ENCODE results near the gene ERH. TPM values are rescaled to one million over a fixed set of nuclear protein-coding genes. Genes with fewer than 3 reads are reported as not detected.
"Not testable (repeated sequence)": the region's sequence is repeated elsewhere in the genome, so short reads cannot be mapped to it uniquely, and the experiment has no call there.

The ERH gene
- total RNA-seq (100 to 1,000 TPM; 102 to 118 TPM), total RNA-seq (31.3 to 70.7 reads per million in 2 donors)

DNA sequence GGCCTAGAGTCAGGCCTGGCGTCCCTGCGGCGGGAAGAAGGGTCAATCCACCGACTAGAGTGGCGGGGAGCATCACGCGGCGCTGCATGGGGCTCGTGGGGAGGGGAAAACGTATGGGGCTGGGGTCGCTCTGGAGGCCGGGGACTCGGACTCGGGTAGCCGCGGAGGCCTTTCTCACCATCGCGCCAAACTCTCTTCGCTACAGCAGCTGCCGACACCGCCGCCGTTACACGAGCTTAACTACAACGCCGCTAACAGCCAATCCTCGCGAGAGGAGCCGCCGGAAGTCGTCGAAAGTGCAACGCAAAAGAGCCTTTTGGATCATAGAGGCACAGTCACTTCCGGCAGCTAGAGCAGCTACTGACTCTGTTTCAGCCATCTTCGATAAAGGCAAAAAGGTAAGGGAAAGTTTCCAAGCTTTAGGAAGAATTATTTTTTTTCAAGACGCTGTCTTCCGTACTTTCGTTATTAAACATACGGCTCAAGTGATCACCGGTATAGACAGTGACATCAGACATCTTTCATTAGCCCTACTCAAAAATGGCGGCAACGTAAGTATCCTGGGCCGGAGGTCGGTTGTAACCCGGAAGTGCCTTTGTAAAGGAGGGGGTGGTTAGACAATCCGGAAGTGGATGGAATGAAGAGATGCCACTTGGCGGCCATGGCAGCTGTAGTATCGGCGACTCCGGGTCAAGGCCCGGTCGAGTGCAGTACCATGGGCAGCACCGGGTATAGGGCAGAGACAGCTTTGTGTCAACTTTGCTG lies at the start of gene ERH, which contains the start of gene SLC39A9:
Gene ERH (minus strand): TSS at position 247 of the 765 bp plus-strand sequence. CDS start 66 bp downstream, at position 181.
Gene SLC39A9 (plus strand): TSS at position 640 of the 765 bp plus-strand sequence. CDS start 678 bp downstream, outside the sequence.
- H3K4me3 Mint-ChIP-seq, result peak within 1 kb of the TSS; percentile 92
- H3K4me1 Mint-ChIP-seq, result peaks cover 39% of the 10 kb centered on the region
- DNase-seq, result peak; percentile 84 to 88 (median 87)
- peak; percentile 86 for ATAC-seq
- H3K27me3 Mint-ChIP-seq, result no peaks in the 10 kb centered on the region
- H3K27ac Mint-ChIP-seq, result peak within 1 kb of the TSS; percentile 99
- no peaks in the 10 kb centered on the region for H3K9me3 ChIP-seq (ENCODE audit: control insufficient read depth, low read length, poor library complexity, severe bottlenecking)
- H3K36me3 Mint-ChIP-seq (ENCODE audit: low read depth), result peaks cover 2% of the 10 kb centered on the region

DNA sequence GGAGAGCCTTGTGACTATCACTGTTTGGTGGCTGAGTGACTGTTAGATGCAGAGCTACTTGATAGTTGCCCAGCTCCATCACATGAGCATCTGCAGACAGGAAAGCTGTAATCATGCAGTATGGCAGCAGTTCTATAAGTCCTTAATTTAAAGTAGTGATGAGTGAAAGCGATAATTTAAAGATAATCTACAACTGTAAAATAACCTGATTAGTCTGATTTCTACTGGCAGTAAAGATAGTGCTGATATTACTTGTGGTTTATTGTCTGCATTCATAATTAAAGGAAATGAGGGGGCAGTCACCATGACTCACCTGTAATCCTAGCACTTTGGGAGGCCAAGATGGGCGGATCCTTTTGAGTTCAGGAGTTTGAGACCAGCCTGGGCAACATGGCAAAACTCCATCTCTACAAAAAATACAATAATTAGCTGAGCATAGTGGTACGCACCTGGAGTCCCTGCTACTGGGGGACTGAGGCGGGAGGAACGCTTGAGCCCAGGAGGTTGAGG lies 45.3 kb upstream of the ERH start:
- ATAC-seq, result no peak
- no peak for DNase-seq
- Mint-ChIP-seq H3K27ac (no peak overlapping the region), H3K4me3 (no peak overlapping the region), H3K27me3 (no peaks in the 10 kb centered on the region), H3K36me3 (ENCODE audit: low read depth) (peaks cover 6% of the 10 kb centered on the region), H3K4me1 (peaks cover 4% of the 10 kb centered on the region)
- no peaks in the 10 kb centered on the region for H3K9me3 ChIP-seq (ENCODE audit: control insufficient read depth, low read length, poor library complexity, severe bottlenecking)

DNA sequence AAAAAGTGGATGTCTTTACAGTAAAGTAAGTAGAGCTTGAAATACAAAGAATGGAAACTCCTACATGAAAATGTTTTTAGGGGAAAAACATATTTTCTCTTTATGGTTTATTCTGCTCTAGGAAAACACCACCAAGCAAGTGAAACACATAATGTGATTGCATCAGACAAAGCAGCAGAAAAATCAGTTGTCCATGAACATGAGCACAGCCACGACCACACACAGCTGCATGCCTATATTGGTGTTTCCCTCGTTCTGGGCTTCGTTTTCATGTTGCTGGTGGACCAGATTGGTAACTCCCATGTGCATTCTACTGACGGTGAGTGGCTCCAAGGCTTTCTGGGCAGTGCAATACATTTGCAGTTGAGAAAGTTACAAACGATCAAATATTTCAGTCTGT lies 43.8 kb upstream of the ERH start:
- no peak for ATAC-seq
- Mint-ChIP-seq H3K27me3 (no peaks in the 10 kb centered on the region), H3K27ac (peak overlapping the region; percentile 19), H3K36me3 (ENCODE audit: low read depth) (peaks cover 8% of the 10 kb centered on the region), H3K4me1 (peaks cover 2% of the 10 kb centered on the region), H3K4me3 (no peak overlapping the region)
- no peaks in the 10 kb centered on the region for H3K9me3 ChIP-seq (ENCODE audit: control insufficient read depth, low read length, poor library complexity, severe bottlenecking)
- no peak for DNase-seq

DNA sequence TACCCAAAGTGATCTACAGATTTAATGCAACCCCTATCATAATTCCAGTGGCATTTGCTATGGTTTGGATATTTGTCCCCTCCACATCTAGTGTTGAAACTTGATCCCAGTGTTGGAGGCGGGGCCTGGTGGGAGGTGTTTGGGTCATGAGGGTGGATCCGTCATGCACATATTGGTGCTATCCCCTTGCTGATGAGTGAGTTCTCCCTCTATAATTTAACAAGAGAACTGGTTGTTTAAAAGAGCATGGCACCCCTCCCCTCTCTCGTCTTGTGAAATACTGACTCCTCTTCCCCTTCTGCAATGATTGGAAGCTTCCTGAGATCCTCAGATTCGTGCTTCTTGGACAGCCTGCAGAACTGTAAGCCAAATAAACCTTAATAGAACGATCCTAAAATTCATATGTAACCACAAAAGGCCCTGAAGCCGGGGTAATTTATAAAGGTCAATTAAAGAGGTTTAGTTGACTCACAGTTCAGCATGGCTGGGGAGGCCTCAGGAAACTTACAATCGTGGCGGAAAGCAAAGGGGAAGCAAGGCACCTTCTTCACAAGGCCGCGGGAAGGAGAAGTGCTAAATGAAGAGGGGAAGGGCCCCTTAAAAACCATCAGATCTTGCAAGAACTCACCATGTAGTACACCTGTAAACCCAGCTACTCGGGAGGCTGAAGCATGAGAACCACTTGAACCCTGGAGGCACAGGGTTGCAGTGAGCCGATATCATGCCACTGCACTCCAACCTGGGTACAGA lies 41.6 kb upstream of the ERH start:
- Mint-ChIP-seq H3K4me1 (peaks cover 7% of the 10 kb centered on the region), H3K36me3 (ENCODE audit: low read depth) (peaks cover 2% of the 10 kb centered on the region), H3K27ac (no peak overlapping the region), H3K27me3 (no peaks in the 10 kb centered on the region), H3K4me3 (no peak overlapping the region)
- DNase-seq (no peak), ATAC-seq (no peak)
- no peaks in the 10 kb centered on the region for H3K9me3 ChIP-seq (ENCODE audit: control insufficient read depth, low read length, poor library complexity, severe bottlenecking)

DNA sequence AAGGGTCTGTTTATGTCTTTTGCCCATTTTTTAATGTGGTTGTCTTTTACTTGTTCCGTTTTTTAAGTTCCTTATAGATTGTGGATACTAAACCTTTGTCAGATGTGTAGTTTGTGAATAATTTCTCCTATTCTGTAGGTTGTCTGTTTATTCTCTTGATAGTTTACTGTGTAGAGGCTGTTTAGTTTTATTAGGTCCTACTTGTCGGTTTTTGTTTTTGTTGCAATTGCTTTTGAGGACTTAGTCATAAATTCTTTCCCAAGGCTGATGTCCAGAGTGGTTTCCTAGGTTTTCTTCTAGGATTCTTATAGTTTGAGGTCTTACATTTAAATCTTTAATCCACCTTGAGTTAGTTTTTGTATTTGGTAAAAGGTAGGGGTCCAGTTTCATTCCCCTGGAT lies 34.3 kb upstream of the ERH start:
- Mint-ChIP-seq H3K4me1 (peaks cover 18% of the 10 kb centered on the region), H3K27me3 (no peaks in the 10 kb centered on the region), H3K36me3 (ENCODE audit: low read depth) (peaks cover 9% of the 10 kb centered on the region)

DNA sequence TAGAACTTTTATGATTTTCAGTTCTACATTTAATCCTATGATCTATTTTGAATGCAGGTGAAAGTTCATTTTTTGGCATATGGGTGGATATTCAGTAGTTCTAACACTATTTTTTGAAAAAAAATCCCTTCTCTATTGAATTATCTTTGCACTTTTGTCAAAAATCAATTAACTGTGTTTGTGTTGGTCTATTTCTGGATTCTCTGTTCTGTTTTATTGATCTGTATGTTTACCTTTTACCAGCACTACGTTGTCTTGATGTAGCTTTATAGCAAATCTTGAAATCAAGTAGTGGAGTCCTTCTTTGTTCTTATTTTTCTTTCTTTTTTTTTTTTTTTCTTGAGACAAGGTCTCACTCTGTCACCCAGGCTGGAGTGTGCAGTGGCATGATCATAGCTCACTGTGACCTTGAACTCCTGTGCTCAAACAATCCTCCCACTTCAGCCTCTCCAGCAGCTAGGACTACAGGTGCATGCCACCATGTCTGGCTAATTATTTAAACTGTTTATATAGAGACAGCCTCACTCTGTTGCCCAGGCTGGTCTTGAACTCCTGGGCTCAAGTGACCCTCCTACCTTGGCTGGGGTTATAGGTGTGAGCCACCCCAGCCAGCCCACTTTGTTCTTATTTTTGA lies 32.3 kb upstream of the ERH start:
- no peaks in the 10 kb centered on the region for H3K9me3 ChIP-seq (ENCODE audit: control insufficient read depth, low read length, poor library complexity, severe bottlenecking)
- DNase-seq (no peak), ATAC-seq (no peak)
- Mint-ChIP-seq H3K27ac (peak overlapping the region; percentile 82), H3K36me3 (ENCODE audit: low read depth) (peaks cover 10% of the 10 kb centered on the region), H3K27me3 (no peaks in the 10 kb centered on the region), H3K4me1 (peaks cover 16% of the 10 kb centered on the region), H3K4me3 (no peak overlapping the region)

More for the DNA sequence above, 34.3 kb upstream of the ERH start:
- H3K9me3 ChIP-seq (ENCODE audit: control insufficient read depth, low read length, poor library complexity, severe bottlenecking), result no peaks in the 10 kb centered on the region
- no peak for DNase-seq
- no peak for ATAC-seq
- Mint-ChIP-seq H3K4me3 (no peak overlapping the region), H3K27ac (no peak overlapping the region)

DNA sequence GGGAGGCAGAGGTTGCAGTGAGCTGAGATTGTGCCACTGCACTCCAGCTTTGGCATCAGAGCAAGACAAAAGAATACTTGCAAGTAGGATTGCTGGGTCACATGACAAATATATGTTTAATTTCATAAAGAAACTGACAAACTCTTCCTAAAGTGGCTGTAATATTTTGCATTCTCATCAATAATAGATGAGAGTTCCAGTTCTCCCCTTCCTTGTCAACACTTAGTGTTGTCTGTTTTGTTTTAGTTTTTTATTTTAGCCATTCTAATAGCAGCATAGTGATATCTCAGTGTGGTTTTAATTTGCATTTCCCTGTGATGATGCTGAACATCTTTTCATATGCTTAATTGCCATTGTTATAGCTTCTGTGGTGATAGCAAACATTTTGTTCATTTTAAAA lies 31.5 kb upstream of the ERH start:
- DNase-seq (no peak), ATAC-seq (no peak)
- no peaks in the 10 kb centered on the region for H3K9me3 ChIP-seq (ENCODE audit: control insufficient read depth, low read length, poor library complexity, severe bottlenecking)
- Mint-ChIP-seq H3K4me3 (no peak overlapping the region), H3K4me1 (peaks cover 13% of the 10 kb centered on the region), H3K27me3 (no peaks in the 10 kb centered on the region), H3K36me3 (ENCODE audit: low read depth) (peaks cover 12% of the 10 kb centered on the region), H3K27ac (no peak overlapping the region)

DNA sequence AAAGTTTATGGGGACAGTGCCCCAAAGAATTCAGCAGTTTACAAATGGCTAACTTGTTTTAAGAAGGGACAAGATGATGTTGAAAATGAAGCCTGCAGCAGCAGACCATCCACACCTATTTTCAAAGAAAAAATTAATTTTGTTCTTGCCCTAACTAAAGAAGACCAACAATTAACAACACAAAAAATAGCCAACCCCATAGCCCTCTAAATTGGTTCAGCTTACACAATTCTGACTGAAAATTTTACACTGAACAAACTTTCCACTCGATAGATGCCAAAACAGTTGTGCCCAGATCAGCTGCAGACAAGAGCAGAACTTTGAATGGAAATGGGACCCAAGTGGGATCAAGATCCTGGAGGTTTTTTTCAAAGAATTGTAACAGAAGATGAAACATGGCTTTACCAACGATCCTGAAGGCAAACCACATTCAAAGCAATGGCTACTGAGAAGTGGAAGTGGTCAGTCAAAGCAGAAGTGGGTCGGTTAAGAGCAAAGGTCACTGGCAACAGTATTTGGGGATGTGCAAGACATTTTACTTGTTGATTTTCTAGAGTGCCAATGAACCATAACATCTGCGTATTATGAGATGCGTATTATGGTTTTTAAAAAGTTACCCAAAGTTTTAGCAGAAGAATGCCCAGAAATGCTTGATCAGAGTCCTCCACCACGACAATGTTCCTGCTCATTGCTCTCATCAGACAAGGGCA lies 30.3 kb upstream of the ERH start:
- DNase-seq, result no peak
- Mint-ChIP-seq H3K36me3 (ENCODE audit: low read depth) (peaks cover 12% of the 10 kb centered on the region), H3K27ac (no peak overlapping the region), H3K27me3 (no peaks in the 10 kb centered on the region), H3K4me3 (no peak overlapping the region), H3K4me1 (peaks cover 13% of the 10 kb centered on the region)
- ATAC-seq, result no peak
- no peaks in the 10 kb centered on the region for H3K9me3 ChIP-seq (ENCODE audit: control insufficient read depth, low read length, poor library complexity, severe bottlenecking)

DNA sequence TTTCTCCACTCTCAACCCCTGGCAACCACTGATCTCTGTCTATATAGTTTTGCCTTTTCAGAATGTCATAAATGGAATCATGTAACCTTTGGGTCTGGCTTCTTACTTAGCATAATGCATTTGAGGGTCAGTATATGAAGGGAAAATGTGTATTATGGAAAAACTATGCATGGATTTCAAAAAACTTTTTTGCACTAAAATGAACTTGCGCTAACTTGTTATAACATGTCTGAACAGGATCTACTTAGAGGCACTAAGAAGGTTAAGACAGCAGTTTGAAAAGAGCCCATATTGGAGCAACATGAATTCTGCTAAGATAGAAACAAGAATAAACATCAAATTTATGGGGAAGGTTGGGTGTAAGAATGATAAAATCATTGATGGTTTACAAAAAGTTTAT lies 29.5 kb upstream of the ERH start:
- H3K27ac Mint-ChIP-seq, result no peak overlapping the region
- no peak for DNase-seq
- H3K4me3 Mint-ChIP-seq, result no peak overlapping the region
- no peaks in the 10 kb centered on the region for H3K9me3 ChIP-seq (ENCODE audit: control insufficient read depth, low read length, poor library complexity, severe bottlenecking)
- peaks cover 12% of the 10 kb centered on the region for H3K36me3 Mint-ChIP-seq (ENCODE audit: low read depth)
- peaks cover 13% of the 10 kb centered on the region for H3K4me1 Mint-ChIP-seq
- no peaks in the 10 kb centered on the region for H3K27me3 Mint-ChIP-seq
- ATAC-seq, result no peak

DNA sequence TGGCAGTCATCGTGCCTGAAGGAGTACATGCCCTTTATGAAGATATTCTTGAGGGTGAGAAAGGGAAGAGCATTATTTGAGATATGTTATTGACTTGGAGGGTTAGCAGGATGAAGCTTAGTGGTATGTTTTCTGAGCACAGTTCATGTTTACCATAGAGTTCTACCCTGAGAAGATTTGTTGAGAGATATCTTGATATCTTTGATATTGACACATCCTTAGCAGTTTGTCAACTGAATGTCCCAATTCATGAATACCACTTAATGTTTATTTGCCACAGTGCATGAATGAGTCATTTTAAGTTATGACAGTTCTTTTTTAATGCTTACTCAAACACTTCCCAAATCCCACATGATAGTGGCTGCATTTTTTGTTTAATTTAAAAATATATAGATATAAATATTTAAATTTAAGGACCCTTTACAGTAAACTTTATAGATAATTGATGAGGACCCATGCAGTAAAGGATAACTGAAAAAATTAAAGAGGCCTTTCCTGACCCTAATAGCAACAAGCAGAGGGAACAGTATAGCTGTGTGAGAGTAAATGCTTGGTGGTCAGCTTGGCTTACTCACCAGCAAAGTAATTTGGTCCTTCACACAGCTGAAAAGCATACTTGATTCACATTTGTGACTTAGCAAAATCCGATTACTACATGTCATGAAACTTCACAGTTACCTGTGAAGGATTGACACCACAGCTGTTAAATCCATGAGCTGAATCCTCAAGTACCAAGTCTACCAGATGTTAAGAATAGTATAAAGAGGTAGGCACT lies 26.2 kb upstream of the ERH start:
- ATAC-seq (no peak), DNase-seq (no peak)
- H3K27ac Mint-ChIP-seq, result no peak overlapping the region
- H3K27me3 Mint-ChIP-seq, result no peaks in the 10 kb centered on the region
- H3K9me3 ChIP-seq (ENCODE audit: control insufficient read depth, low read length, poor library complexity, severe bottlenecking), result no peaks in the 10 kb centered on the region
- peaks cover 15% of the 10 kb centered on the region for H3K4me1 Mint-ChIP-seq
- H3K4me3 Mint-ChIP-seq, result no peak overlapping the region
- peaks cover 9% of the 10 kb centered on the region for H3K36me3 Mint-ChIP-seq (ENCODE audit: low read depth)

DNA sequence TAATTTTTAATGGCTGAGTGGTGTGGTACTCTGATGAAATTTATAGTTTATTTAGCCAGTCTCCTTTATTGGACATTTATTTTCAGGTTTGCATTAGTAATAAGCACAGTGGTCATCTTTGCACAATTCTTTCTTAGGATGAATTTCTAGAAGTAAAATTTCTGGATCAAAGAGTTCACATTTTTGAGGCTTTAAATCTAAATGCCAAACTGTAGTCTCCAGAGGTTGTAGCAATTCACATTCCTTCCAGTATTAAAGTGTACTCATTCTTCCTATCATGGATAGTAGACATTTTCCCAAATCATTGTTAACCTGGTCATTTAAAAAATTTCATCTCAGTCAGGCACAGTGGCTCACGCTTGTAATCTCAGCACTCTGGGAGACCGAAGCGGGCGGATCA lies 25.2 kb upstream of the ERH start:
- DNase-seq (no peak), ATAC-seq (no peak)
- H3K4me1 Mint-ChIP-seq, result peaks cover 25% of the 10 kb centered on the region
- peaks cover 9% of the 10 kb centered on the region for H3K36me3 Mint-ChIP-seq (ENCODE audit: low read depth)
- H3K4me3 Mint-ChIP-seq, result no peak overlapping the region
- no peaks in the 10 kb centered on the region for H3K27me3 Mint-ChIP-seq
- H3K9me3 ChIP-seq (ENCODE audit: control insufficient read depth, low read length, poor library complexity, severe bottlenecking), result no peaks in the 10 kb centered on the region
- no peak overlapping the region for H3K27ac Mint-ChIP-seq

DNA sequence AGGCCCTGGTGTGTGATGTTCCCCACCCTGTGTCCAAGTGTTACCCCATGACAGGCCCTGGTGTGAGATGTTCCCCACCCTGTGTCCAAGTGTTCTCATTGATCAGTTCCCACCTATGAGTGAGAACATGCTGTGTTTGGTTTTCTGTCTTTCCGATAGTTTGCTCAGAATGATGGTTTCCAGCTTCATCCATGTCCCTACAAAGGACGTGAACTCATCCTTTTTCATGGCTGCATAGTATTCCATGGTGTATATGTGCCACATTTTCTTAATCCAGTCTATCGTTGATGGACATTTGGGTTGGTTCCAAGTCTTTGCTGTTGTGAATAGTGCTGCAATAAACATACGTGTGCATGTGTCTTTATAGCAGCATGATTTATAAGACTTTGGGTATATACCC lies 18.0 kb upstream of the ERH start:
- not testable (repeated sequence) for DNase-seq; ATAC-seq; H3K4me3 Mint-ChIP-seq; H3K36me3 Mint-ChIP-seq (ENCODE audit: low read depth); H3K9me3 ChIP-seq (ENCODE audit: control insufficient read depth, low read length, poor library complexity, severe bottlenecking); H3K27me3 Mint-ChIP-seq; H3K27ac Mint-ChIP-seq
- peaks cover 25% of the 10 kb centered on the region for H3K4me1 Mint-ChIP-seq

Data from T-helper 17 cell (primary cell).